K562 (cell line): ENCODE measurements around the gene RAB12. TPM values are rescaled to one million over a fixed set of nuclear protein-coding genes. Genes with fewer than 3 reads are reported as not detected.

Experiments used
- ATAC-seq: fragments of 200-7000 bp; cut with Tn5 transposase; 3 replicates; pipeline ENCODE4 v1.9.1; 2020; ENCODE audit warnings: moderate library complexity
- BruUV-seq: library from RNA; stranded (reverse); fragments of 400-500 nt; replicated peaks from 2 replicates; lab custom pipeline; 2021; lab: Mats Ljungman, UMichigan
- CTCF ChIA-PET: fragments of 300-600 bp; formaldehyde crosslinking; extraction: SDS; loops from one replicate; lab custom pipeline; 2021; ENCODE audit warnings: low intra/inter-chr PET ratio; lab: Yijun Ruan, JAX
- POLR2A ChIA-PET: fragments of 300-600, 350-650 bp; sonication (Branson Sonifier 250); formaldehyde crosslinking; extraction: SDS; loops from one replicate; lab custom pipeline; 2021; ENCODE audit warnings: antibody characterized with exemption, inconsistent platforms; lab: Yijun Ruan, JAX
- DNase-seq, 4 experiments: peaks; one replicate each; pipeline versions ENCODE4 v3.0.0 to v3.0.0-alpha.2; 2011 to 2018; ENCODE audit warnings: low spot score in 3 of 4, mixed read lengths in 3 of 4; ENCODE audit errors: extremely low read depth in 1 of 4
- FAIRE-seq: peaks from 2 replicates; lab custom pipeline; 2011; peaks lifted over from hg19 to GRCh38; lab: Jason Lieb, UNC
- H2AFZ ChIP-seq: 2 replicates; pipeline ENCODE4 v1.6.0; 2011; ENCODE audit warnings: low read depth, low read length, control low read depth, inconsistent platforms
- H3K27ac ChIP-seq: fragments of 200-600 bp; 3 replicates; pipeline ENCODE4 v1.8.0; 2011; ENCODE audit warnings: low read depth, mild to moderate bottlenecking, control low read depth, inconsistent platforms, low read length, moderate library complexity, mixed read lengths; ENCODE audit errors: extremely low read depth
- H3K27me3 ChIP-seq, 2 experiments: fragments of 300-600 bp in 1 of 2; 2 replicates in 1 of 2; 3 replicates in 1 of 2; pipeline versions ENCODE4 v1.6.0 to v1.8.0; 2011; ENCODE audit warnings: inconsistent platforms in 2 of 2, low read length in 2 of 2, mild to moderate bottlenecking in 1 of 2, mixed read lengths in 1 of 2, moderate library complexity in 1 of 2; ENCODE audit not compliant: control insufficient read depth in 2 of 2, insufficient read depth in 2 of 2
- H3K36me3 ChIP-seq: fragments of 300-600 bp; 3 replicates; pipeline ENCODE4 v1.8.0; 2011; ENCODE audit warnings: mild to moderate bottlenecking, low read length, inconsistent platforms; ENCODE audit not compliant: control insufficient read depth, insufficient read depth
- H3K4me1 ChIP-seq, 2 experiments: fragments of 200-600 bp in 1 of 2; replicated peaks in 1 of 2; 2 replicates in 1 of 2; 3 replicates in 1 of 2; pipeline versions ENCODE4 v1.5.1 to v1.8.0; 2011; ENCODE audit warnings: inconsistent platforms in 2 of 2, low read length in 2 of 2, mild to moderate bottlenecking in 1 of 2, mixed read lengths in 1 of 2, moderate library complexity in 1 of 2; ENCODE audit not compliant: control insufficient read depth in 2 of 2, insufficient read depth in 2 of 2
- H3K4me2 ChIP-seq: 2 replicates; pipeline ENCODE4 v1.6.1; 2011; ENCODE audit warnings: low read length, control low read depth, inconsistent platforms, mixed read lengths; ENCODE audit not compliant: insufficient read depth
- H3K4me3 ChIP-seq: fragments of 200-600 bp; sonication (generic), shearing (Covaris generic); 2 replicates; pipeline ENCODE4 v1.5.1; 2016; ENCODE audit warnings: control low read depth, inconsistent platforms
- H3K79me2 ChIP-seq: fragments of 200-600 bp; 3 replicates; pipeline ENCODE4 v1.8.0; 2011; ENCODE audit warnings: low read length, inconsistent platforms; ENCODE audit not compliant: control insufficient read depth, insufficient read depth
- H3K9ac ChIP-seq, 2 experiments: 2 replicates each; pipeline versions ENCODE4 v1.6.0 to v1.6.1; 2011; ENCODE audit warnings: low read depth in 2 of 2, low read length in 2 of 2, control low read depth in 1 of 2, inconsistent platforms in 1 of 2, mild to moderate bottlenecking in 1 of 2, mixed read lengths in 1 of 2; ENCODE audit not compliant: insufficient read depth in 1 of 2
- H3K9me1 ChIP-seq: one replicate; pipeline ENCODE4 v1.6.0; 2011; ENCODE audit warnings: inconsistent platforms, mild to moderate bottlenecking, low read length, moderate library complexity; ENCODE audit not compliant: control insufficient read depth, insufficient read depth
- H3K9me3 ChIP-seq: replicated peaks from 2 replicates; pipeline ENCODE4 v1.5.1; 2011; ENCODE audit warnings: low read depth, low read length, inconsistent platforms; ENCODE audit not compliant: control insufficient read depth, insufficient read depth
- H4K20me1 ChIP-seq: replicated peaks from 2 replicates; pipeline ENCODE4 v1.6.1; 2011; ENCODE audit warnings: low read length, inconsistent platforms, mixed read lengths; ENCODE audit not compliant: control insufficient read depth, insufficient read depth
- CHD4 ChIP-seq: fragments of 200-600 bp; sonication (generic); IDR thresholded peaks from 3 replicates; pipeline ENCODE4 v1.6.1; 2012; ENCODE audit warnings: low read depth, mild to moderate bottlenecking, mixed read lengths, low read length, inconsistent platforms; ENCODE audit not compliant: insufficient read depth, insufficient replicate concordance, poor library complexity, severe bottlenecking
- HMG20B ChIP-seq: fragments of 250-450 bp; sonication (Bioruptor Pico); IDR thresholded peaks from 2 replicates; pipeline ENCODE4 v1.5.0; 2021; ENCODE audit warnings: mild to moderate bottlenecking
- HNRNPLL ChIP-seq: fragments of 200-400 bp; formaldehyde crosslinking; IDR thresholded peaks from 2 replicates; pipeline ENCODE4 v1.6.1; 2017; ENCODE audit warnings: low read length, low read depth, mild to moderate bottlenecking; ENCODE audit not compliant: poor library complexity, severe bottlenecking
- KLF13 ChIP-seq: fragments of 450-650 bp; IDR thresholded peaks from 2 replicates; pipeline ENCODE4 v1.6.1; 2016; ENCODE audit warnings: missing genetic modification characterization, low read depth, mild to moderate bottlenecking, missing compliant biosample characterization, moderate library complexity, borderline replicate concordance
- NFE2 ChIP-seq: IDR thresholded peaks from 2 replicates; pipeline ENCODE4 v1.6.1; 2014; ENCODE audit warnings: antibody characterized with exemption, low read depth
- TAL1 ChIP-seq: fragments of 450-650 bp; IDR thresholded peaks from 2 replicates; pipeline ENCODE4 v1.6.1; 2016; ENCODE audit warnings: mild to moderate bottlenecking
- ZNF324 ChIP-seq: fragments of 250-450 bp; sonication (Bioruptor Pico); IDR thresholded peaks from 2 replicates; pipeline ENCODE4 v1.4.0; 2020; ENCODE audit warnings: mild to moderate bottlenecking
- ZNF764 ChIP-seq: fragments of 250-450 bp; sonication (Bioruptor Pico); IDR thresholded peaks from 2 replicates; pipeline ENCODE4 v1.4.0; 2020; ENCODE audit warnings: low read depth, mild to moderate bottlenecking, moderate library complexity
- WGBS: fragments of 100-300 bp; shearing (Covaris generic); methylation state at CpG from one replicate; pipeline ENCODE4 v1.1.6; 2016; ENCODE audit warnings: low coverage, mixed read lengths; ENCODE audit not compliant: insufficient coverage; ENCODE audit errors: missing lambda C conversion rate; 5-methylcytosine and 5-hydroxymethylcytosine counted together
- in situ Hi-C: fragments of 300-500 bp; cut with MboI; formaldehyde crosslinking; loops from 4 replicates; pipeline ENCODE4 v1.15.0; 2018; ENCODE audit warnings: inconsistent platforms, mixed read lengths
- intact Hi-C: fragments of 100-400 bp; cut with micrococcal nuclease; formaldehyde crosslinking; loops from 2 replicates; pipeline ENCODE4 v1.14.2; 2022
- polyA plus RNA-seq, 8 experiments: library from polyadenylated mRNA; depleted of rRNA in 4 of 8; stranded (reverse) in 5 of 8; unstranded in 3 of 8; fragments of >200 nt; fragmentation: Nextera tagmentation in 2 of 8; fragmentation: Illumina TruSeq in 1 of 8; extraction: Ambion mirVana in 2 of 8; extraction: Trizol in 1 of 8; gene quantifications; 2 replicates each; pipeline versions ENCODE4 v1.2.1 to v1.2.3, GENCODE V29; 2011 to 2014; ENCODE audit warnings: inconsistent platforms in 1 of 8, missing spikeins in 1 of 8
- total RNA-seq, 7 experiments: library from RNA; depleted of rRNA in 6 of 7; stranded (reverse); fragments of >200 nt in 6 of 7; fragmentation: Illumina TruSeq in 2 of 7; extraction: Trizol in 2 of 7; gene quantifications; 2 replicates each; pipeline versions ENCODE4 v1.2.1 to v1.2.3, GENCODE V29; 2011 to 2021; ENCODE audit warnings: low replicate concordance in 1 of 7
- TF ChIP-seq, protein P1 (sequence below): fragments of 250-450 bp; sonication (Bioruptor Pico); IDR thresholded peaks from 2 replicates; pipeline ENCODE4 v1.4.0; 2020; ENCODE audit warnings: mild to moderate bottlenecking

The RAB12 gene
- total and polyA plus RNA-seq, 9 of the 15 experiments (the other 6 are each of a cell fraction or from before 2014, with no cell fraction given), result 0.48 to 21.6 (median 18.8) TPM

DNA sequence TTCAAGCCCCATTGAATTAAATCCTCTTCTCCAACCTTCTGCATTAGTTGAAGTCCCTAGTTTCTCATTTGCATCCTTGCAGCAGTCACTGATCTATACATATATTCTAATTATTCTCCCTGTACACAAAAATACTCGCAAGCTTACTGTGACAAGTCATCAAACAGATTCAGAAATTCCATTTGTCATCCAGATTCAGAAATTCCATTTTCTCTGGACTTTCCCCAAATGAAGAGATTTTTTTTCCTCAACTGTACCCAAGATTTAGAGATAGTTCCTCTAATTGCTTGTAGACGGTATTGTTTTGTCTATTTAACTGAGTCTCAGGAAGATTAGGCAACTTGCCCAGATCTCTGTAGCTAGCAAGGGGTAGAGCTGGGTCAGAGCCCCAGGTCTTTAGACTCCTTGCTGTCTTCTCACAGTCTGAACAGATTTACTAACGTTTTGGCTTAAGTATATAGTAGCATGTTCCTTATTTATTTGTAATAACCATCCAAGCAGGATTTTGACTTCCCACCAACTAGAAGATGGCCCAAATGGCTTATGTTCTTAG is 34.2 kb downstream of the RAB12 start:
- no peaks in the 10 kb centered on the region for H3K27me3 ChIP-seq
- no peaks in the 10 kb centered on the region for H3K9me1 ChIP-seq
- ATAC-seq (no peak), FAIRE-seq (no peak), DNase-seq (no peak)
- CTCF ChIA-PET, result no interaction called here
- intact Hi-C loops, result no loop called here
- no peaks in the 10 kb centered on the region for H3K4me1 ChIP-seq
- BruUV-seq, result no TSS peak
- no peak overlapping the region for H3K9ac ChIP-seq
- H3K4me2 ChIP-seq, result no peak overlapping the region
- no peak overlapping the region for H3K4me3 ChIP-seq
- no peak overlapping the region for H3K27ac ChIP-seq
- no peaks in the 10 kb centered on the region for H3K79me2 ChIP-seq
- in situ Hi-C loops, result no loop called here
- POLR2A ChIA-PET, result interaction anchor here (0.8 to 2.4 kb wide), 3 partner anchors 10 to 18 kb away, joined by 3 to 8 read pairs (median 4); no protein-coding TSS in a partner anchor
- no peak overlapping the region for H2AFZ ChIP-seq
- H3K9me3 ChIP-seq, result no peaks in the 10 kb centered on the region
- H3K36me3 ChIP-seq, result peaks cover 11% of the 10 kb centered on the region; the same call in 1 of the 3 replicates
- 20% methylated on average over 3 of the region's 3 CpGs for WGBS
- no peaks in the 10 kb centered on the region for H4K20me1 ChIP-seq
- TF ChIP-seq CHD4 (no peak), TAL1 (no peak), ZNF764 (CRISPR knock-in tag) (no peak), KLF13 (tag) (no peak), NFE2 (no peak), HMG20B (no peak), ZNF324 (CRISPR knock-in tag) (no peak), HNRNPLL (no peak)
- TF ChIP-seq, protein P1, sequence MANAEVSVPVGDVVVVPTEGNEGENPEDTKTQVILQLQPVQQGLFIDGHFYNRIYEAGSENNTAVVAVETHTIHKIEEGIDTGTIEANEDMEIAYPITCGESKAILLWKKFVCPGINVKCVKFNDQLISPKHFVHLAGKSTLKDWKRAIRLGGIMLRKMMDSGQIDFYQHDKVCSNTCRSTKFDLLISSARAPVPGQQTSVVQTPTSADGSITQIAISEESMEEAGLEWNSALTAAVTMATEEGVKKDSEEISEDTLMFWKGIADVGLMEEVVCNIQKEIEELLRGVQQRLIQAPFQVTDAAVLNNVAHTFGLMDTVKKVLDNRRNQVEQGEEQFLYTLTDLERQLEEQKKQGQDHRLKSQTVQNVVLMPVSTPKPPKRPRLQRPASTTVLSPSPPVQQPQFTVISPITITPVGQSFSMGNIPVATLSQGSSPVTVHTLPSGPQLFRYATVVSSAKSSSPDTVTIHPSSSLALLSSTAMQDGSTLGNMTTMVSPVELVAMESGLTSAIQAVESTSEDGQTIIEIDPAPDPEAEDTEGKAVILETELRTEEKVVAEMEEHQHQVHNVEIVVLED (CRISPR knock-in tag), result no peak
